ENCODE measurements around the gene SAMD4A.

DNA sequence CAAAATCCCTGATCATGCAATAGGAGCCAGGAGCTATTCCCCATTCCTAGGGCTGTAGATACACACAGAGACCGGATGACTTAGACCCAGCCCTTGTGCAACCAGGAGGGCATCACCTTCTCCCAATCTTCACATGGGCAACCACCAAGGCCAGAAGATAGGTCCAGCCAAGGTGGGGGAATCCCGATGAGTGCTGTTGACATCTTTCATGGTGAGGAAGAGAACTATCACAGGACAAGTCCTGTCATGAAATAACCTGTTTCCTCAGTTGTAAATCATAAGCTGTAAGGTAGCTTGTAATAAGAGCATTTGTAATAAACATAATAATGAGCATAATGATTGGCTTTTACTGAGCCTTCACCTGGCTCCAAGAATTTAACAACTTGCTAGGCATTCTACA is 246.2 kb downstream of the SAMD4A start:
- TF ChIP-seq POLR2AphosphoS5 (IDR thresholded peaks at IDR 0.05; ENCODE audit: borderline replicate concordance, low read depth, low read length) = no peak
- no peak for TF ChIP-seq FOXP2 (optimal IDR thresholded peaks at IDR 0.05; ENCODE audit: control extremely low read depth, extremely low read length, insufficient read depth)
- no peak for TF ChIP-seq EZH2 (IDR thresholded peaks at IDR 0.05)
